ENCODE data around the gene SRCAP. TPM values are rescaled to one million over a fixed set of nuclear protein-coding genes. Genes with fewer than 3 reads are reported as not detected.

SRCAP gene
- total RNA-seq, 6 experiments from 2014 or later = 43.4 to 48.1 (median 45.9) TPM

DNA sequence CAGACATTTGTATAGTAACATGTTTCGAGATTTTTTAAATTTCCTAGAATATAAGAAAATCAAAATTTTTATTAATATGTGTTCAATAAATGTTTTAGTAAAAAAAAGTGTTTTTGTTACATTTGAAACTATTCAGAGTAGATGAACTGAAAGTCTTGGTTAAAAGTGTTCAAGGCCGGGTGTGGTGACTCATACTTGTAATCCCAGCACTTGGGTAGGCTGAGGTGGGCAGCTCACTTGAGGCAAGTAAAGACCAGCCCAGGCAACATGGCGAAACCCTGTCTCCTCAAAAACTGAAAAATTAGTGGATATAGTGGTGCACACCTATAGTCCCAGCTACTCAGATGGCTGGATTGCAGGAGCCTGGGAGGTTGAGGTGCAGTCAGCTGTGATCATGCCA lies 32.4 kb downstream of the SRCAP start:
- H3K27me3 Mint-ChIP-seq (ENCODE audit: insufficient read depth) = no peaks in the 10 kb centered on the region; the same call in 1 of the 2 replicates
- TF ChIP-seq, protein P1, sequence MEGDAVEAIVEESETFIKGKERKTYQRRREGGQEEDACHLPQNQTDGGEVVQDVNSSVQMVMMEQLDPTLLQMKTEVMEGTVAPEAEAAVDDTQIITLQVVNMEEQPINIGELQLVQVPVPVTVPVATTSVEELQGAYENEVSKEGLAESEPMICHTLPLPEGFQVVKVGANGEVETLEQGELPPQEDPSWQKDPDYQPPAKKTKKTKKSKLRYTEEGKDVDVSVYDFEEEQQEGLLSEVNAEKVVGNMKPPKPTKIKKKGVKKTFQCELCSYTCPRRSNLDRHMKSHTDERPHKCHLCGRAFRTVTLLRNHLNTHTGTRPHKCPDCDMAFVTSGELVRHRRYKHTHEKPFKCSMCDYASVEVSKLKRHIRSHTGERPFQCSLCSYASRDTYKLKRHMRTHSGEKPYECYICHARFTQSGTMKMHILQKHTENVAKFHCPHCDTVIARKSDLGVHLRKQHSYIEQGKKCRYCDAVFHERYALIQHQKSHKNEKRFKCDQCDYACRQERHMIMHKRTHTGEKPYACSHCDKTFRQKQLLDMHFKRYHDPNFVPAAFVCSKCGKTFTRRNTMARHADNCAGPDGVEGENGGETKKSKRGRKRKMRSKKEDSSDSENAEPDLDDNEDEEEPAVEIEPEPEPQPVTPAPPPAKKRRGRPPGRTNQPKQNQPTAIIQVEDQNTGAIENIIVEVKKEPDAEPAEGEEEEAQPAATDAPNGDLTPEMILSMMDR (IDR thresholded peaks at IDR 0.05) = no peak
- H3K4me3 Mint-ChIP-seq = no peak overlapping the region
- no peaks in the 10 kb centered on the region for H3K9me3 Mint-ChIP-seq
- H3K27ac Mint-ChIP-seq = no peak overlapping the region
- H3K4me1 Mint-ChIP-seq (ENCODE audit: low read depth) = no peaks in the 10 kb centered on the region
- no peak for DNase-seq
- H3K36me3 Mint-ChIP-seq (ENCODE audit: low read depth) = peaks cover 28% of the 10 kb centered on the region

DNA sequence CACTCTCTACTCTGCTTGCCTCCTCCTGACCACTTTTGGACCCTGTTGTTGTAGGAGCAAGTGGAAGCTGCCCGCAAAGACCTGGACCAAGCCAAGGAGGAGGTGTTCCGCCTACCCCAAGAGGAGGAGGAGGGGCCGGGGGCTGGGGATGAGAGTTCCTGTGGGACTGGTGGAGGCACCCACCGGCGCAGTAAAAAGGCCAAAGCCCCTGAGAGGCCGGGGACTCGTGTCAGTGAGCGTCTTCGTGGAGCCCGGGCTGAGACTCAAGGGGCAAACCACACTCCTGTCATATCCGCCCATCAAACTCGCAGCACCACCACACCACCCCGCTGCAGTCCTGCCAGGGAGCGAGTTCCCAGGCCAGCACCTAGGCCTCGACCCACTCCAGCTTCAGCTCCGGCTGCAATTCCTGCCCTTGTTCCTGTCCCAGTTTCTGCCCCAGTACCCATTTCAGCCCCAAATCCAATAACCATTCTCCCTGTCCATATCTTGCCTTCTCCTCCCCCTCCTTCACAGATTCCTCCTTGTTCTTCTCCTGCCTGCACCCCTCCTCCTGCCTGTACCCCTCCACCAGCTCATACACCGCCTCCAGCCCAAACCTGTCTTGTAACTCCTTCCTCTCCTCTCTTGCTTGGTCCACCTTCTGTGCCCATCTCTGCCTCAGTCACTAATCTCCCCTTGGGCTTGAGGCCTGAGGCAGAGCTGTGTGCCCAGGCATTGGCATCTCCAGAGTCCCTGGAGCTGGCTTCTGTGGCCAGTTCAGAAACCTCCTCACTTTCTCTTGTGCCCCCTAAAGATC lies 38.2 kb downstream of the SRCAP start:
- no peak overlapping the region for H3K4me3 Mint-ChIP-seq
- H3K27me3 Mint-ChIP-seq (ENCODE audit: insufficient read depth) = peaks cover 8% of the 10 kb centered on the region
- H3K27ac Mint-ChIP-seq = peak overlapping the region; percentile 3; the same call in 1 of the 2 replicates
- H3K36me3 Mint-ChIP-seq (ENCODE audit: low read depth) = peaks cover 36% of the 10 kb centered on the region
- no peaks in the 10 kb centered on the region for H3K9me3 Mint-ChIP-seq
- TF ChIP-seq, protein P1 (IDR thresholded peaks at IDR 0.05) = no peak
- H3K4me1 Mint-ChIP-seq (ENCODE audit: low read depth) = peaks cover 24% of the 10 kb centered on the region
- no peak for DNase-seq

DNA sequence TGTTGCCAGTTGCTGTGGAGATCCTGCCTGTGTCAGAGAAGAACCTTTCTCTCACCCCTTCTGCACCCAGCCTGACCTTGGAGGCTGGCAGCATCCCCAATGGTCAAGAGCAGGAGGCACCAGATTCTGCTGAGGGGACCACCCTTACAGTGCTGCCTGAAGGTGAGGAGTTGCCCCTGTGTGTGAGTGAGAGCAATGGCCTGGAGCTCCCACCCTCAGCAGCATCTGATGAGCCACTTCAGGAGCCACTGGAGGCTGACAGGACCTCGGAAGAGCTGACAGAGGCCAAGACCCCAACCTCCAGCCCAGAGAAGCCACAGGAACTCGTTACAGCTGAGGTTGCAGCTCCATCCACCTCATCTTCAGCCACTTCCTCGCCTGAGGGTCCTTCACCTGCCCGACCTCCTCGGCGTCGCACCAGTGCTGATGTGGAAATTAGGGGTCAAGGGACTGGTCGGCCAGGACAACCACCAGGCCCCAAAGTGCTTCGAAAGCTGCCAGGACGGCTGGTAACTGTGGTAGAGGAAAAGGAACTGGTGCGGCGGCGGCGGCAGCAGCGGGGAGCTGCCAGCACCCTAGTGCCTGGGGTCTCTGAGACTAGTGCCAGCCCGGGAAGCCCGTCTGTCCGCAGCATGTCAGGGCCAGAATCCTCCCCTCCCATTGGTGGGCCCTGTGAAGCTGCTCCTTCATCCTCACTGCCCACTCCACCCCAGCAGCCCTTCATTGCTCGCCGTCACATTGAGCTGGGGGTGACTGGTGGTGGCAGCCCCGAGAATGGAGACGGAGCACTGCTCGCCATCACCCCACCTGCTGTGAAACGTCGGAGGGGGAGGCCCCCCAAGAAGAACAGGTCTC lies 39.0 kb downstream of the SRCAP start:
- Mint-ChIP-seq H3K27ac (peak overlapping the region; percentile 3; the same call in 1 of the 2 replicates), H3K9me3 (no peaks in the 10 kb centered on the region), H3K36me3 (ENCODE audit: low read depth) (peaks cover 37% of the 10 kb centered on the region), H3K4me3 (no peak overlapping the region), H3K4me1 (ENCODE audit: low read depth) (peaks cover 25% of the 10 kb centered on the region), H3K27me3 (ENCODE audit: insufficient read depth) (peaks cover 8% of the 10 kb centered on the region)
- DNase-seq = no peak
- TF ChIP-seq, protein P1 (IDR thresholded peaks at IDR 0.05) = no peak

DNA sequence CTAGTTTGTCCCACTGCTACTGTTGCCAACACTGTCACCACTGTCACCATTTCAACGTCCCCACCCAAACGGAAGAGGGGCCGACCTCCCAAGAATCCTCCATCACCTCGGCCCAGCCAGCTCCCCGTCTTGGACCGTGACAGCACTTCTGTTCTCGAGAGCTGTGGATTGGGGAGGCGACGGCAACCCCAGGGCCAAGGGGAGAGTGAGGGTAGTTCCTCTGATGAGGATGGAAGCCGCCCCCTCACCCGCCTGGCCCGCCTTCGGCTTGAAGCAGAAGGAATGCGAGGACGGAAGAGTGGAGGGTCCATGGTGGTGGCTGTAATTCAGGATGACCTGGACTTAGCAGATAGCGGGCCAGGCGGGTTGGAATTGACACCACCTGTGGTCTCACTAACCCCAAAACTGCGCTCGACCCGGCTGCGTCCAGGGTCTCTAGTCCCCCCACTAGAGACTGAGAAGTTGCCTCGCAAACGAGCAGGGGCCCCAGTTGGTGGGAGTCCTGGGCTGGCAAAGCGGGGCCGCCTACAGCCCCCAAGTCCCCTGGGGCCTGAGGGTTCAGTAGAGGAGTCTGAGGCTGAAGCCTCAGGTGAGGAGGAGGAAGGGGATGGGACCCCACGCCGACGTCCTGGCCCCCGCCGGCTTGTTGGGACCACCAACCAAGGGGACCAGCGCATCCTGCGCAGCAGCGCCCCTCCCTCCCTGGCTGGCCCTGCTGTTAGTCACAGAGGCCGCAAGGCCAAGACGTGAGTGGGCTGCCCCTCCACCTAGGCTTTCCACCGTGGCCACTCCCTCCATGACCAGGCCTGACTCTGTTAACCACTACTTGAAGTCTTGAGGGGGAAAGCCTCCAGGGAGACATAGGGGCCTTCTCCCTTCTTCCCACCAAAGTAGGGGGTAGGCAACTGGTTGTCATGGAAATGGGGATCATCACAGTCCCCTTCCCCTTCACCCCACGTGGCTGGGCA lies 40.3 kb downstream of the SRCAP start:
- DNase-seq = no peak
- TF ChIP-seq, protein P1 (IDR thresholded peaks at IDR 0.05) = no peak
- Mint-ChIP-seq H3K27me3 (ENCODE audit: insufficient read depth) (peaks cover 8% of the 10 kb centered on the region), H3K4me1 (ENCODE audit: low read depth) (peaks cover 25% of the 10 kb centered on the region), H3K27ac (no peak overlapping the region), H3K9me3 (no peaks in the 10 kb centered on the region), H3K4me3 (no peak overlapping the region), H3K36me3 (ENCODE audit: low read depth) (peaks cover 34% of the 10 kb centered on the region)
